ENCODE data around the gene HOXB7. TPM values are rescaled to one million over a fixed set of nuclear protein-coding genes. Genes with fewer than 3 reads are reported as not detected.

The HOXB7 gene
- total and polyA plus RNA-seq, 2 experiments from 2014 or later, result 11.1 to 18.9 TPM

DNA sequence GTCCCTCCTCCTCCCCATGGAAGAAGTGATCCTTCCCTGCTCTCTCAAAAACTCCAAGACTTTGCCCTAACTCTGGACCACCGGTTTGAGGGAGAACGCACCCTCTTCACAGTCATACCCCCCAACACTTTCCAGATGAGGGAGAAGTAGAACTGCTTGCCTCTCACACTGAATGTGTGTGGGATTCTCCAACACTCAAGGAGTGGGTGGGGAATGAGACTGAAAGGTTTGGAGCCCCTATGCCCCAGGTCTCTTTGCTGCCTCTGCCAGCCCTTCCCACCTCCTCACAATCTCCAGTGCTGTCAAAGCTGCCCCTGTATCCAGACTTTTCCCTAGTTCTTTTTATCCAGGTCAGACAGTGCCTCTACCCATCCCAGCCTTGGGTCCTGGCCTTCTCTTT is 44.1 kb downstream of the HOXB7 start:
- Histone ChIP-seq H3K9me3 (ENCODE audit: low read depth) (no peaks in the 10 kb centered on the region), H3F3A (ENCODE audit: insufficient read depth) (no peaks in the 10 kb centered on the region), H3K4me1 (ENCODE audit: insufficient read depth) (peaks cover 18% of the 10 kb centered on the region), H3K4me3 (no peak overlapping the region), H3K4me2 (ENCODE audit: unreplicated experiment) (no peak overlapping the region), H2AFZ (no peak overlapping the region), H3K79me2 (ENCODE audit: insufficient read depth) (peaks cover 87% of the 10 kb centered on the region), H3K27ac (no peak overlapping the region), H3K27me3 (replicated peaks; ENCODE audit: insufficient read depth) (no peaks in the 10 kb centered on the region), H3K9ac (no peak overlapping the region), H3K9me2 (ENCODE audit: insufficient read depth) (no peaks in the 10 kb centered on the region), H3K36me3 (ENCODE audit: low read depth) (no peaks in the 10 kb centered on the region), H4K20me1 (ENCODE audit: insufficient read depth) (no peaks in the 10 kb centered on the region)
- no peak for DNase-seq
- no peak for TF ChIP-seq EZH2 (IDR thresholded peaks at IDR 0.05; ENCODE audit: insufficient read depth, poor library complexity, severe bottlenecking)
- no peak for TF ChIP-seq EZH2phosphoT487 (IDR thresholded peaks at IDR 0.05; ENCODE audit: insufficient read depth, low read depth)
- WGBS, 2 experiments (ENCODE audit: low coverage in 1 of 2, low lambda C conversion rate in 2 of 2, missing lambda C conversion rate in 2 of 2), result 46 to 50% methylated on average over 2 of the region's 2 CpGs
- in situ Hi-C loops (cut with MboI), result no loop called here

DNA sequence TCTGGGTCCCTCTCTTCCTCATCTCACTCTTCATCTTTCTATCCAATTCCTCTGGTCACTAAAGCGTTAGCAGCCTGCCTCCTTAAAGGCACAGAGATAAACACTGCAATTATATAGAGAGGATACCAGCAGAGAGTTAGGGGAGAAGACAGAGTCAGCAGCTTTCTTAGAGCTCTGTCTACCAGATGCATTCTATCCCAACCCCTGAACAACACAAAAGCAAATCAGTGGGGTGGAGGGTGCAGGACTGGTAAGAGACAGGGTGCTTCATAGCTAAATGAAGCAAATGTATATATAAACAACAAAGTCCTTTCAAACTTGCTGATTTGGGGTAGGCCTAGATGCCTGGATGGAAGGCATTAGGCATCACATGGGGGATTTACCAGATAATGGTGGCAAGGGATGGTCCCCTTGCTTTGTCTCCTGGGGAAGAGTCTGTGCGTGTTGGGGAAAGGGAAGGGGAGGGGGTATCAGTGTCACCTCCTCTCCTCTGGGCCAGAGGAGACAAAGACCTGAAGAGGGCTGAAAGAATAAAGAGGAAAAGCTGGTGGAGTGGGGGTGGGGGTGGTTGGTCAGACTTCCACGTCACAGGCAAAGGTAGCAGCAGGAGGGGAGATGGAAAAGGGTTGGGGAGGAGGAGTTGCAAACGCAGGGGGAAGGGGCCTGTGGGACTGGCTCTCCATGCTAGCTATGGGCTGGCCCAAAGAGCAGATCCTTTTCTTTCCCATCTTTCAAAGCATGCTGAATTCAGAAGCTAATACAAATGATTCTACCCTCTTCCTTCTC is 44.7 kb downstream of the HOXB7 start:
- Histone ChIP-seq H3K27me3 (replicated peaks; ENCODE audit: insufficient read depth) (no peaks in the 10 kb centered on the region), H3F3A (ENCODE audit: insufficient read depth) (no peaks in the 10 kb centered on the region), H3K4me2 (ENCODE audit: unreplicated experiment) (no peak overlapping the region), H3K9ac (no peak overlapping the region), H3K9me2 (ENCODE audit: insufficient read depth) (no peaks in the 10 kb centered on the region), H2AFZ (no peak overlapping the region), H3K27ac (no peak overlapping the region), H3K4me1 (ENCODE audit: insufficient read depth) (peaks cover 12% of the 10 kb centered on the region), H3K9me3 (ENCODE audit: low read depth) (no peaks in the 10 kb centered on the region), H3K79me2 (ENCODE audit: insufficient read depth) (peaks cover 89% of the 10 kb centered on the region), H3K36me3 (ENCODE audit: low read depth) (no peaks in the 10 kb centered on the region), H3K4me3 (no peak overlapping the region), H4K20me1 (ENCODE audit: insufficient read depth) (no peaks in the 10 kb centered on the region)
- 96 to 100% methylated on average over 2 to 4 of the region's 4 CpGs for WGBS, 2 experiments (ENCODE audit: low coverage in 1 of 2, low lambda C conversion rate in 2 of 2, missing lambda C conversion rate in 2 of 2)
- no peak for DNase-seq
- in situ Hi-C loops (cut with MboI), result no loop called here
- no peak for TF ChIP-seq EZH2phosphoT487 (IDR thresholded peaks at IDR 0.05; ENCODE audit: insufficient read depth, low read depth)
- no peak for TF ChIP-seq EZH2 (IDR thresholded peaks at IDR 0.05; ENCODE audit: insufficient read depth, poor library complexity, severe bottlenecking)

DNA sequence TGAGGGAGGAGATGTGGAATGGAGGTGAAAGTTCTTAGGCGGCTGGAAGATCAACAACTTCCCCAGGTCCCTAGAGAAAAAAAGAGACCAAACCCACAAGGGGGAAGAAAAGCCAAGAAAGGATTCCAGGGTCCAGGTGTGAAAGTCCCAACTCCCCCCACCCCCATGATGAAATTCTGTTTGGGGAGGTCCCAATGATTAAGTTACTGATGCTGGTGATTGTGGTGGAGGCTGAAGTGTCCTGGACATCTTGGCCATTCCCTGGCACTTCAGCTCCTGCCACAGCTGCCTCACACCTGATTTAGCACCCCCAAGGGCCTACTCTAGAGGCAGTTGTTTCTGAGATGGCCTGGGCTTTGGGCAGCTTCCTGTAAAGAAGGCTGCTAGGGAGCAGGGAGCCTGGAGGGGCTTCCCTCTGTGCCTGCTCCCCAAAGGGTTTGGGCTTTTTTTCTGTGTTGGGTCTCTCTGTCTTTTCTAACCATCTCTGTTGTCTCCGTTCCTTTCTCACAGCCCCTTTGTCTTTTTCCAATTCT is 45.7 kb downstream of the HOXB7 start:
- Histone ChIP-seq H3K27me3 (replicated peaks; ENCODE audit: insufficient read depth) (no peaks in the 10 kb centered on the region), H2AFZ (peak overlapping the region; percentile 92; the same call in 1 of the 2 replicates), H3K27ac (no peak overlapping the region), H3K9ac (peak overlapping the region; percentile 82), H3K4me2 (ENCODE audit: unreplicated experiment) (peak overlapping the region; percentile 99), H3K36me3 (ENCODE audit: low read depth) (no peaks in the 10 kb centered on the region), H4K20me1 (ENCODE audit: insufficient read depth) (no peaks in the 10 kb centered on the region), H3K4me1 (ENCODE audit: insufficient read depth) (peaks cover 4% of the 10 kb centered on the region; the same call in 1 of the 2 replicates), H3K4me3 (peak overlapping the region; percentile 82), H3K79me2 (ENCODE audit: insufficient read depth) (peaks cover 86% of the 10 kb centered on the region), H3F3A (ENCODE audit: insufficient read depth) (no peaks in the 10 kb centered on the region), H3K9me3 (ENCODE audit: low read depth) (no peaks in the 10 kb centered on the region), H3K9me2 (ENCODE audit: insufficient read depth) (no peaks in the 10 kb centered on the region)
- WGBS, 2 experiments (ENCODE audit: low coverage in 1 of 2, low lambda C conversion rate in 2 of 2, missing lambda C conversion rate in 2 of 2), result 91 to 92% methylated on average over 2 of the region's 2 CpGs
- TF ChIP-seq EZH2 (IDR thresholded peaks at IDR 0.05; ENCODE audit: insufficient read depth, poor library complexity, severe bottlenecking), result no peak
- TF ChIP-seq EZH2phosphoT487 (IDR thresholded peaks at IDR 0.05; ENCODE audit: insufficient read depth, low read depth), result no peak
- no peak for DNase-seq
- in situ Hi-C loops (cut with MboI), result no loop called here

DNA sequence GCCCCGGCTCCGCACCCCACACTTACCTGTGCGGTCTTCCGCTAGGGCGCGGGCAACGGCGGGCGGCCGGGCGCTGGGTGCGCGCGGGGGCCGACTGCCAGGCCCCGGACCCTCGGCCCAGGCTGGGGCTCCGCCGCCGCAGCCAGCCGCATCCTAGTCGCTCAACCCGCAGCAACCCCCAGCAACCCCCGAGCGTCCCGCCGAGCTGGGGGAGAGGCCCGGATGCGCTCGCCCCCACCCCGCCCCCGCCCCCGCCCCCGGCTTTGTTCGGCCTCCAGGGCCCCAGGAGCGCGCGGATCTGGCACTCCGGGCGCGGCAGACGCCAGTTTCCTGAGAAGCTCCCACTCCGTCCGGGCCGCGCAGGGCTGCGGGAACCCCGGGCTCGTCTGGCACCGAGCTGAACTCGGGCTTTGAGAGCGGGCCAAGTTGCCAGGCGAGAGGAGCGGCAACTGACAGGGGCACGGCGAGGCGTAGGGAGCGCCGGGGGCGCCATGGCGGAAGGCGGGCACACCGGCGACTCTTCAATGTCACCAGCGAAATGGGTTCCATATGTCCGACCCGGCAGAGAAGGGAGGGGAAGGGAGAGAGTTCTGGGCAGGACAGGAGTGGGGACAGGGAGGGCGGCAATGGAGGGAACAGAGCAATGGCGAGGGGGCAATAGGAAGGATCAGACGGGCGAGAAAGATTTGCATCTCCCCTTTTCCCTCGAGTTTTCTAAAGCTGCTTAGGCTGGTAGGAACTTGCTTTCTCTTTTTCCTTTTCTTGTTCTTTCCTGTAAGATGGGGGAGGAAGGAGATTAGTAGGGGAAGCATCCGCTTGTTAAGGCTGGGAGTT is 46.4 kb downstream of the HOXB7 start:
- Histone ChIP-seq H3K4me1 (ENCODE audit: insufficient read depth) (no peaks in the 10 kb centered on the region), H3F3A (ENCODE audit: insufficient read depth) (no peaks in the 10 kb centered on the region), H3K27ac (no peak overlapping the region), H3K79me2 (ENCODE audit: insufficient read depth) (peaks cover 86% of the 10 kb centered on the region), H2AFZ (peak overlapping the region; percentile 92), H3K9ac (peak overlapping the region; percentile 82), H3K27me3 (replicated peaks; ENCODE audit: insufficient read depth) (no peaks in the 10 kb centered on the region), H3K9me2 (ENCODE audit: insufficient read depth) (no peaks in the 10 kb centered on the region), H4K20me1 (ENCODE audit: insufficient read depth) (no peaks in the 10 kb centered on the region), H3K36me3 (ENCODE audit: low read depth) (no peaks in the 10 kb centered on the region), H3K4me3 (peak overlapping the region; percentile 82), H3K4me2 (ENCODE audit: unreplicated experiment) (peak overlapping the region; percentile 99), H3K9me3 (ENCODE audit: low read depth) (no peaks in the 10 kb centered on the region)
- WGBS, 2 experiments (ENCODE audit: low coverage in 1 of 2, low lambda C conversion rate in 2 of 2, missing lambda C conversion rate in 2 of 2), result 4 to 5% methylated on average over 27 to 48 of the region's 73 CpGs
- TF ChIP-seq EZH2 (IDR thresholded peaks at IDR 0.05; ENCODE audit: insufficient read depth, poor library complexity, severe bottlenecking) (no peak), EZH2phosphoT487 (IDR thresholded peaks at IDR 0.05; ENCODE audit: insufficient read depth, low read depth) (no peak)
- in situ Hi-C loops (cut with MboI), result no loop called here
- DNase-seq, result peak; percentile 73

Data from GM23248 (cell line).